NCI-H510A treated with DMSO at 0.1 percent for 48 hours (cell line): ENCODE results near the gene TBC1D22A.

Experiments
- DNase-seq: peaks from one replicate; lab custom pipeline; 2025; lab: John Stamatoyannopoulos, UW

The TBC1D22A gene

DNA sequence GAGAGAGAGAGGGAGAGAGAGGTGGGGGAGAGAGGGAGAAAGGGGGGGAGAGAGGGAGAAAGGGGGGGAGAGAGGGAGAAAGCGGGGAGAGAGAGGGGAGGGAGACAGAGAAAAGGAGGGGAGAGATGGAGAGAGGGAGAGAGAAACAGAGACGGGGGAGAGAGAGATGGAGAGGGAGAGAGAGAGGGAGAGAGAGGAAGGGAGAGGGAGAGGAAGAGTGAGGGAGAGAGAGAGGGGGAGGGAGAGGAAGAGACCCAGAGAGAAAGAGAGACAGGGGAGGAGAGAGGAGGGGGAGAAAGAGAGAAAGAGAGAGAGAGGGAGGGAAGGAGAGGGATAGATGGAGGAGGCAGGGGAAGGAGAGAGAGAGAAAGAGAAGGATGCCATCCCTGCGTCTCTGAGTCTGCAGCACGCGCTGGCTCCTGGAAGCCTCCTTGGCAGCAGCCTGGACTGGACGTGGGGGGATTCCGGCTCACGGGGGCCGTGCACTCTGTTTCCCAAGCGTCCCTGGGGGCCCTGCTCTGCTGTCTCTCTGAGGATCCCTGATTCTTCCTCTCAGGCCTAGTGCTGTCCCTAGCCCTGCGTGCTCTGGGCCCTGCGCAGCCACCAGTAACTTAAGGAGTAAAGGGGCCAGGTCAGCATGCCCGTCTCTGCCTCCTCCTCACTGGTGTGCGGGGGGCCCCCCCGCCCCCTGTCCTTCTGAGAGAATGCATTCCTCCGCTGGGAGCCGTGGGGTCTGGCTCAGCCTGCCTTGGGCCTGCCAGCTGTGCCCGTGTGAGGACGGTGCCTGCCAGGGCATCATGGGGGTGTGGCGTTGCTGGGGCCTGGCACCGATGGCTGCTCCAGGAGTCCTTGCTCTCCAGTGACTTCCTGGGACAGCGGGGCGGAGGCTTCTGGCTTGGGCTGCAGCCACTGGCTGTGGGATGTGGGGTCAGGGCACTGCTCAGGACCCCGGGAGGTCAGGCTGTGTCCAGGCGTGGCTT lies 429.5 kb downstream of the TBC1D22A start:
- DNase-seq: no peak

- no peak for DNase-seq
Observed at GRCh38 chr22:47192651-47193437, 430.4 kb downstream of the TBC1D22A start.

- DNase-seq: no peak
Observed at GRCh38 chr22:47193606-47194329, 431.3 kb downstream of the TBC1D22A start.

GRCh38 chr22:47194476-47195155 lies 432.2 kb downstream of the TBC1D22A start:
- DNase-seq: no peak

DNA sequence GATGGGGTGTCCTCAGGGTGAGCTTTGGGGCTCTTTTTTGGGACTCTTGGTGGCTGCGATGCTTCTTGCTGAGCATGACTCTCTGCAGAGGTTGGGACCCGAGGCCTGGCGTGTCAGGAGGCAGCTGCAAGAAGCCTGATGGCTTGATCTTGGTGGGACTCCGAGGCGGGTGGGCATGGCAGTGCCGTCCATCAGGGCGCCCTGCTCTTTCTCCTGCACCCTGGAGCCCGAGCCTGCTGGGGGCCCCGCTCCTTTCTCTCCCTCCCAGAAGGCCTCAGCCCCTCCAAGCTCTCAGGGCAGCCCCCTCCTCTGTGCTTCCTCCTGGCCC lies 432.7 kb downstream of the TBC1D22A start:
- DNase-seq: no peak

- no peak for DNase-seq
Observed at GRCh38 chr22:47195484-47196165, 433.2 kb downstream of the TBC1D22A start.

GRCh38 chr22:47196166-47196849 lies 433.9 kb downstream of the TBC1D22A start:
- DNase-seq: no peak

GRCh38 chr22:47196881-47197772 lies 434.7 kb downstream of the TBC1D22A start:
- DNase-seq: no peak

DNA sequence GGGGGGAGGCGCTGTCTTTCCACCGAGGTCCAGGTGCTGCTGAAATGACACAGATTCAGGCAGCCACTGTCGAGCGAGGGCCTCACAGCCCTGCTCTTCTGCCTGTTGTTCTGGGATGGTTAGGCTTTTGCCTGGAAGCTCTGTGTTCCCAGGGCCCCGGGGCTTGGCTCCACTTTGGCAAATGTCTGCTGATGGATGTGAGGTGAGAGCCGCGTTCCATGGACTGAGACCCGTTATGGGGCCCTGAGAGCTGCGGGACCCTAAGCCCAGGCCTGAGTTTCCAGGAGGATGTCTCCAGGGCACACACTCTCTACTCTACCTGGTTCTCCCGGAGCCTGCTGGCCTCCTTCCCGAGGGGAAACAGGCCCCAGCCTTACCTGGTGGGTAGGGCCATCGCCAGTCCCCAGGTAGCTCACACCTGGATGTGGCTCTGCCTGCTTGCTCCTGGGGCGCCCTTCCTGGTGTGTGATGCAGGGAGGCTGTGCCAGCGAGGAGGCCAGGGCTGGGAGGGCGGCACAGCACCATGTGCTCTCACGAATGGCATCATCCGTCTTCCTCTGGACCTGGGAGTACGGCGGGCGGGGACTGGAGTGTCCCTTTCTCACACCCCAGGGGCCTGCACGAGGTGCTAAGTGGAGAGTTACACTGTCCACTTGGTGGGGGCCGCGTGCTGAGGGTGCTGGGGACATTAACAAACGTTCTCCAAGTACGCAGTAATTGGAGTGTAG lies 435.5 kb downstream of the TBC1D22A start:
- DNase-seq: no peak

GRCh38 chr22:47198801-47199251 lies 436.4 kb downstream of the TBC1D22A start:
- DNase-seq: no peak

DNA sequence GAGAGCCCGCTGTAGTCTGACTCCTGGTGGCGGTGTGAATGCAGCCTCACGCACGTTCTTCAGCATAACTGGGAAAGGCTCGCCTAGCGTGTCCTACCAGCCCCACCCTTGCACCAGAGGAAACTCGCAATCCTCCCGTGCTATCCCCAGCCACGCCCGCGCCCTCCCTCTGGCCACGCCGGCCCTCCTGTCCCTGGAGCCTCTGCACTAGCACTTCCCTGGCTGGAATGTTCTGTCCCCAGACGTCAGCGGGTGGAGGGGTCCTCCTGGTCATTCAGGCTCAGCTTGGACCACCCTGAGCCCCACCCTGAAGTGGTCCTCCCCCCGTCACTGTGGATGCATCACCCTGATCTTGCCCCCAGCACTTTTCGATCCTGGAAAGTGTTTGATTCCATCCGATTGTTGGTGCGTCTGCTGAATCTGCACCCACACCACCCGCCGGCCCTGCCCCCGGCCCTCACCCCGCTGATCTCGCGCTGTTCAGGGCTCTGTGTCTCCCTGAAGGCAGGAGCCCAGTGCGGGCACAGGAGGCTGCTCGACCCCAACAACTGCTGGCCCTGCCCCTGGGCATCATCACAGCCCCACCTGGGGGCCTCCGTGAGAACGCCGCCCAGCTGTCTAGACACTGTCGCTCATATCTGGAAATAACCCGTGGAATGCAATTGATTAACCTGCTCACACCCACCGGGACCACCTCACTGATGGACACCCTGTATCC lies 437.0 kb downstream of the TBC1D22A start:
- no peak for DNase-seq

- DNase-seq: no peak
Observed at GRCh38 chr22:47199979-47200272, 437.5 kb downstream of the TBC1D22A start.

DNA sequence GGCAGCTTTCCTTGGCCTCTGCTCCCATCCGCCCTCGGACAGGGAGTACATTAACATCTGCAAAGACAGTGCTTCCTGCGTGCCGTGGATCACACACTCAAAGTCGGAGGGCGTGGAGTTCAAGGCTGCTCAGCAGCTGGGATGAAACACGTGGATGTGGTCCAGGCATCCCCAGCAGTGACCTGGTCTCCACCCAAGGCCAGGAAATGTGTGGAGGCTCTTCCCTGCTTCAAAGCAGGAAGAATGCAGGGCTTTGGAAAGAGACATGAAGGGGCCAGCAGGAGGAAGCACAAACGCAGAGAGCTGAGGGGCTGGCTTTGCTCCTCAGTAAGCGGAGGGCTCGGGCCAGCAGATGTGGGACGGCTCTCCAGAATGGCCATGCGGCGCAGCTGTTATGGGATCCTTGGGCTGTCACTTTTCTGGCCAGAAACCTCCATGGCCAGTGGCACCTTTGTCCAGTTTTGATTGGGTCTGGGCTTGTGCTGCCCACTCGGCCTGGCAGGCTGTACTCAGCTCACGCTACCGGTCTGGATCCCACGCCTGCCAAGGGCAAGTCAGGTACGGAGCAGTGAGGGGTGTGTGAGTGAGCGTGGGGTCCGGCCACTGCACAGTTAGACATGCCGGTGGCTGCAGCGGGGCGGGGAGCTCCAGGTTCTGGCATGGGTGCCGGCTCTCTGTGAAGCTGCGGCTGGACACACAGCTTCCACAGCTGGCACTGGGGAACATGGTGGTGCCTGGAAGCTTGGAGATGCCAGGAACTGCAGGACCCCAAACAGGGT lies 438.0 kb downstream of the TBC1D22A start:
- no peak for DNase-seq

- DNase-seq: no peak
Observed at GRCh38 chr22:47201186-47201995, 438.9 kb downstream of the TBC1D22A start.

- no peak for DNase-seq
Observed at GRCh38 chr22:47201996-47202818, 439.8 kb downstream of the TBC1D22A start.
